Mononuclear cell (primary cell): ENCODE measurements around the gene USF1. TPM values are rescaled to one million over a fixed set of nuclear protein-coding genes. Genes with fewer than 3 reads are reported as not detected.

Experiments used
- H3K27me3 ChIP-seq: 2 replicates; pipeline ENCODE4 v1.6.0; 2011; ENCODE audit warnings: low read length, control low read depth; ENCODE audit not compliant: insufficient read depth
- H3K4me1 ChIP-seq: 2 replicates; pipeline ENCODE4 v1.5.1; 2011; ENCODE audit warnings: mild to moderate bottlenecking, low read length, control low read depth; ENCODE audit not compliant: insufficient read depth
- H3K4me3 ChIP-seq: 2 replicates; pipeline ENCODE4 v1.5.1; 2011; ENCODE audit warnings: mild to moderate bottlenecking, low read length, moderate library complexity
- H3K9me3 ChIP-seq: 2 replicates; pipeline ENCODE4 v1.5.1; 2011; ENCODE audit warnings: low read depth, mild to moderate bottlenecking, control low read depth, low read length
- total RNA-seq: library from RNA; depleted of rRNA; stranded (reverse); fragments of >200 nt; gene quantifications from one replicate; pipeline ENCODE4 v1.2.3, GENCODE V29; 2012

USF1 gene, protein sequence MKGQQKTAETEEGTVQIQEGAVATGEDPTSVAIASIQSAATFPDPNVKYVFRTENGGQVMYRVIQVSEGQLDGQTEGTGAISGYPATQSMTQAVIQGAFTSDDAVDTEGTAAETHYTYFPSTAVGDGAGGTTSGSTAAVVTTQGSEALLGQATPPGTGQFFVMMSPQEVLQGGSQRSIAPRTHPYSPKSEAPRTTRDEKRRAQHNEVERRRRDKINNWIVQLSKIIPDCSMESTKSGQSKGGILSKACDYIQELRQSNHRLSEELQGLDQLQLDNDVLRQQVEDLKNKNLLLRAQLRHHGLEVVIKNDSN
- 86.8 TPM for total RNA-seq

DNA sequence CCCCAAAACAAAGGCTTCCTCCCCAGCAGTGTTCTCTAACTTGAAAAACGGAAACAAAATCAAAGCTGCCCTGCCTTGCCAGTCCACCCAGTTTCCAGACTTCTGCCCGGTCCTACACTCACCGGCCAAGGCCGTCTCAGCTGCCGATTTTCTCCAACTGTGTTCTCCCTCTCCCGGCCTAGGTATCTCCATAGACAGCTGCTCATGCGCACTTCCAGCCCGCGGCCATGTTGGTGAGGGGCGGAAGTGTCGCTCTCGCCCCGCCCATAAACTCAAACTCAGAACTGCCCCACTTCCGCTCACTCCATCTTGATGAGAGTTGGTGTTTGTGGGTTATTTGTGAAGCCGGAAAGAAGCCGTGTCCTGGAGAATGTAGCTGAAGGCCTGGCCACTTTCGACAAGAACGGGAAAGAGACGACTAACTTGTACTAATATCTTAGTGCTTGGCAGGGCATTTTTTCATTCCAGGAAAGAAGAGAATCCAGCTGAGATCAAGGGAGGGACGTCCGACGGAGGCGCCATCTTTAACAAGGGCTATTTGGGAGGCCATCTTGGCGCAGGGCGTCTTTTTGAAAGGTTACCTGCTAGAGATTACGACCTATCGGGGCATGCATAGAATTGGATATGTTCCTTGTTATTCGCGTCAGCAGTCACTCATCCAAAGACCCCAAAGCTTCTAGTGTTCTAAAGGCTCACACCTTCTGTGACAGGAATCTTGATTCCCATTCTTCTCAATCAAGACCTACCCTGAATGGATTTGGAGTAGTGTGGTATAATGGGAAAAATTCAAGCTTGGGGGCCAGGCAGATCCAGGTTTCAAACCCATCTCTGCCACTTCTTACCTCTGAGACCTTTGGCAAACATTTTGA, at the start of gene USF1:
Gene USF1 (minus strand): TSS at position 242 of the 869 bp plus-strand sequence. CDS start 2,702 bp downstream, outside the sequence.
- Histone ChIP-seq H3K4me1 (peaks cover 71% of the 10 kb centered on the region), H3K4me3 (peak within 1 kb of the TSS; percentile 74), H3K27me3 (no peaks in the 10 kb centered on the region), H3K9me3 (no peaks in the 10 kb centered on the region)

DNA sequence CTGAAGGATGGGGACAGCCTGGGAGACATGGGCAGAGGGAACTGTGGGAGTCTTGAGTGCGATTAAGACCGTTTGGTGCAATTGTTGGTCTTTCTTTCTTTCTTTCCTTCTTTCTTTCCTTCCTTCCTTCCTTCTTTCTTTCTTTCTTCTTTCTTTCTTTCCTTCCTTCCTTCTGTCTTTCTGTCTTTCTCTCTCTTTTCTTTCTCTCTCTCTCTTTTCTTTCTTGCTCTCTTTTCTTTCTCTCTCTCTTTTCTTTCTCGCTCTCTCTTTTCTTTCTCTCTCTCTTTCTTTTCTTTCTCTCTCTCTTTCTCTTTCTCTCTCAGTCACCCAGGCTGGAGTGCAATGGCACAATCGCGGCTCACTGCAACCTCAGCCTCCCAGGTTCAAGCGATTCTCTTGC, 49.5 kb upstream of the USF1 start:
- Histone ChIP-seq H3K4me1 (peaks cover 34% of the 10 kb centered on the region), H3K9me3 (no peaks in the 10 kb centered on the region), H3K27me3 (no peaks in the 10 kb centered on the region), H3K4me3 (no peak overlapping the region)

DNA sequence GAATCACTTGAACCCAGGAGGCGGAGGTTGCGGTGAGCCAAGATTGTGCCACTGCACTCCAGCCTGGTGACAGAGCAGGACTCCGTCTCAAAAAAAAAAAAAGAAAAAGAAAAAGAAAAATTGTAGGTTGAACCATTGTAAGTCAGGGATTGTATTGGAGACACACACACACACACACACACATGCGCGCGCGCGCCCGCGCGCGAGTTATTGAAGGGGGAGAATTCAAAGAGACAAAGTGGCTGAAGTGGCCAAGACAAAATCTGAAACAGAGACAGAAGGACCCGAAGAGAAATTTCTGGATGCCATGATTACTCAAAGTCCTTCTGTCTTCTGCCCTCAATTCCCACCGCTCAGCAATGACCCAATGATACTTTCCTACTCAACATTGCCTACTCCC, 48.7 kb upstream of the USF1 start:
- Histone ChIP-seq H3K9me3 (no peaks in the 10 kb centered on the region), H3K4me1 (peaks cover 34% of the 10 kb centered on the region), H3K4me3 (no peak overlapping the region), H3K27me3 (no peaks in the 10 kb centered on the region)

DNA sequence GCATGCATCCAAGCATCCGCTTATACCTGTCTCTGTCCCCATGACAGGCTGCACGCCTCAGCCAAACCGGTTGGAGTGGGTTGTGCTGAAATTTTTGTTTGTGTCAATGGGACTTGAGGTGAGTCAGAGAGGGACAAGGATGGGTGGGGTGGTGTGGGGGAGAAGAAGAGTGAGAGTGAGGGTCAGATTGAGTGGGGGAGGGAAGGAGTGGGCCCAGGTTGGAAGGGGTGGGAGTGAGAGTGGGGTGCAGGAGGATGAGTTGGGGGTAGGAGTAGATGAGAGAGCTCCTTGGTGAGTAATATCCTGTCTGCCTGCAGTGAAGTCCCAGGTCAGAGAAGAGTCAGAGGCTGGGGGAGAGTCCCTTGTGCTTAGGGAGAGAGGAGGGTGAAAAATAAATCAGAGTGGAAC, 46.8 kb upstream of the USF1 start:
- H3K4me3 ChIP-seq, result no peak overlapping the region
- H3K4me1 ChIP-seq, result peaks cover 34% of the 10 kb centered on the region
- no peaks in the 10 kb centered on the region for H3K9me3 ChIP-seq
- no peaks in the 10 kb centered on the region for H3K27me3 ChIP-seq

DNA sequence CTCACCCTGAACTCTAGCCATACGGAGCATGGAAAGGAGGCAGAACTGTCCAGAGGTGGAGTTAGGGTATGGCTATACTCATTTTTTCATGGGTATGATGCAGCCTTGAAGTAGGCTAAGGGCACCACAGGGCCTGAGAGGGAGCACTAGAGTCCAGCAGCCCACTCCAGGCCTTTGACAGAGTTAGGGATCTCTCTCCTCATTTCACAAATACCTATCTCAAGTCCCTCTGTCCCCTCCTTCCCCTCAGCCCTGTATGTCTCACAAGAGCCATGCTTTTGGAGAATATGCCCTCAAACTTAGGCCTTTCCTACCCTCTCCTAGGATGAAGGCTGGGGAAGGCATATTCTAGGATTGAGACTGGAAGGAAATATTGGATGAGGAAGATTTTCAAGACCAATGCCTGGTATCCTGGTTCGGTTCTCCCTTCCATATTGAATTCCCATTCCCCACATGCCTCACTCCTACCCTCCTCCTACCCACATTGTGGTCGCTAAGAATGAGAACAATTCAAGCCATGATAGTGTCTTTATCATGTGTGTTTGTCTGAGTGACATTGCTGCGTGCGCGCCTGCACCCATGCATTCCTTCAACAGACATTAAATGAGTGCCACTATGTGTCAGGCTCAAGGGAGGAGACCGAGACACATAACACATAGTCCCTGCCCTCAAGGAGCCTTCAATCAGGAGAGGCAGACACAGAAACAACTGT, 46.2 kb upstream of the USF1 start:
- no peaks in the 10 kb centered on the region for H3K9me3 ChIP-seq

DNA sequence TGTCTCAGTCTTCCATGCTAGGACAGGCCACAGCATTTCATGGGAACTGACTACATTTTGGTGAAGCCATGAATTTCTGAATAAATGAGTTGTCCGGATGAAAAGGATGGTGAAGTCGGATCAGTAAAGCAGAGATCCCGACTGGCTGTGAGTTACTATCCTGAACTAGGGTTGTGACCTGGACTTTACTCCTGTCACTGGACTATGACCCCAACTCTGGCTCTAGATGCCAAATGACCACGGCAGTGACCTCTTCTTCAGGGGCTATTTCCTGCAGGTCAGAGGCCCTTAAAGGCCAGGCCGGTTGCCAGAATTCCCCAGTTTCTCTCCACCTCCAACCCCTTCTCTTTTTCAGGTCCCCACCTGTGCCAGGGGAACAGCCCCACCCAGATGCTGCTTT, 45.3 kb upstream of the USF1 start:
- Histone ChIP-seq H3K4me1 (peaks cover 18% of the 10 kb centered on the region), H3K4me3 (no peak overlapping the region), H3K27me3 (no peaks in the 10 kb centered on the region), H3K9me3 (no peaks in the 10 kb centered on the region)

More for the DNA sequence above, 46.2 kb upstream of the USF1 start:
- no peaks in the 10 kb centered on the region for H3K27me3 ChIP-seq
- peaks cover 27% of the 10 kb centered on the region for H3K4me1 ChIP-seq
- no peak overlapping the region for H3K4me3 ChIP-seq

DNA sequence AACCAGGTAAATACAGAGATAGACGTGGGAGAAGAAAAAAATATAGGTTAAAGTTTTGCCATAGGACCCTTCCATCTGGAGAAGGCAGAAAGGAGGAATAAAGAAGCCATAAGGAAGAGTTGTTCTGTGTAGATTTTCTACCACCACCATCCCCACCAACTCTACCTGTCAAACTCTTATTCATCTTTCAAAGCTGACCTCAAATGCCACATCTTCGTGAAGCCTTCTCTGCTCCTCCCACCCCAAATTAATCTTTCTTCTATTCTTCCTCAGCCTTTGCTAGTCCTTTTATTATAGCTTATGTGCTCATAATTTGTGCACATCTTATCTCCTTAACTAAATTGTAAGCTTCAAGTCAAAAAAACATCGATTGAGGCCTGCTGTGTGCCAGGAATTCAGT, 44.8 kb upstream of the USF1 start:
- H3K4me3 ChIP-seq, result no peak overlapping the region
- H3K27me3 ChIP-seq, result no peaks in the 10 kb centered on the region
- H3K4me1 ChIP-seq, result peaks cover 14% of the 10 kb centered on the region
- no peaks in the 10 kb centered on the region for H3K9me3 ChIP-seq

DNA sequence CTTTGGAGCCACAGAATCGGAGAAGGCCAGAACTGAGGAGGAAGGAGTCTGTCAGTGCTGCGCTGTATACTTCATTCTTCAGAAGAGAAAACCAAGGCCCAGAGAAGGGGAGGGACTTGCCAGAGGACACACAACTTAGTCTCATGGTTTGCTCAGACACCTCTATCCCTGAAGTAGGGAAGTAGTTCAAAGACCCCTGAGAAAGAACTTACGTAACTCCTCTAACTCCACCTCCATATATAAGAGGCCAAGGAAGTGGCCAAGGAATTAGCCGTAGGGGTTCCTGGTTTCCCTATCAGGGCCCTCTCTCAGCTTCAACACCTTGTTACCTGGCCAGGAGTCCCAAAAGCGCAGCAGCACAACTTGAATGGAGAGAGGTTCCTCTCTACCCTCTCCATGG, 44.2 kb upstream of the USF1 start:
- no peaks in the 10 kb centered on the region for H3K9me3 ChIP-seq
- H3K27me3 ChIP-seq, result no peaks in the 10 kb centered on the region
- no peak overlapping the region for H3K4me3 ChIP-seq
- H3K4me1 ChIP-seq, result peaks cover 13% of the 10 kb centered on the region

DNA sequence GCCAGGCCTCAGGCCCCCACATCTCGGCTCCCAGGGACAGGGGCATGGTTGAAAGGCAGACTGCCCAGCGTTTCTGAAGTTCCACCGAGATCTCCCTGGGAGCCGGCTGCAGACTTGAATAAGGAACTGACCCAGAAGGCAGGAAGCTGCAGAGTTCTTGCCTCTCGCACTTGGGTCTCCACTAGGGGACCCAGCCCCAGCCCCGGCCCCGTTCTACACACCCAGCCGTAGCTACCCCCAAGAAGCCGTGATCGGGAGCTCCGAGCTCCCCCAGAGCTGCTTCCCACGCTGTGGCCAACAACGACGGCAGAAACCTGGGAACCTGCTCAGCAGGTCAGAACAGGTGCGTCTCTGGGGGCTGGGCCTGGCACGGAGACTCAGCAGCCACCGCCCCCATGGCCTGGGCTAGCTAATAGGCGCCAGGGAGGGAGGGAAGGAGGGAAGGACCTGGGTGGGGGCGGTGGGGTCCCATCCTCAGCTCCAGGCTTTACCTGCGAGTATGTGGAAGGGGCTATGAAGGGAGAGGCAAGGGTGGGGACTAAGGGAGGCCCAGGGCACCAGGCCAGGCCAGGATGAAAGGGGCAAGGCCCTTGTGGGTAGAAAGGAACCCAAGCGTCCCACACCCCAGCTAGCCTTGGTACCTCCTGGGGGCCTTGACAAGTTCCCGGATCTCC, 43.6 kb upstream of the USF1 start, which contains the start of gene NECTIN4:
Gene NECTIN4 (minus strand): TSS at position 308 of the 674 bp plus-strand sequence. CDS start 262 bp downstream, at position 46.
- Histone ChIP-seq H3K4me1 (peaks cover 15% of the 10 kb centered on the region), H3K27me3 (no peaks in the 10 kb centered on the region), H3K4me3 (no peak within 1 kb of the TSS), H3K9me3 (no peaks in the 10 kb centered on the region)

DNA sequence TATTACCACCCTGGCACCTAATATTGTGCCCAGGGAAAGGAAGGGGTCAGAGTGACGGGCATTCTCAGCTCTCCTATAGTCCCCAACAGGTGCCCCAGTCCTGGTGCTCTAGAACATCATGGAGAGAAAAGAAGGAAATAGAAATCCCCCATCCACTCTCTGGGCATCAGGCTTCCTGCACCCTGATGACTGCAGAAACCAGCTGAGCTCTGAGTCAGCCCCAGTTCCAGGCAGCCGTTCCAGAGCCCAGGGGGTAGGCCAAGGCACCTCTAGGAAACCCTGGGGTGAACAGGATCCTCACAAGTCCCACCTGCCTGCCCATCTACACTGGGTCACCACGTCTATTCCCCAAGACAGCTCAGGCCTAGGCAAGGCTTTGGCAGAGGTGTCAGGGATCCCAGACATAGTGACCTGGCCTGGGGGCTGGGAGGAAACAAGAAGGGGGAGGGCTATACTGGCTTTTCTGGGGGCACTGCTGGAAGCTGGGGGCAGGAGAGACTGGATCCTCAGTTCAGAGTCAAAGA, 42.9 kb upstream of the USF1 start:
- Histone ChIP-seq H3K4me1 (peaks cover 22% of the 10 kb centered on the region), H3K4me3 (no peak overlapping the region), H3K27me3 (no peaks in the 10 kb centered on the region), H3K9me3 (no peaks in the 10 kb centered on the region)

DNA sequence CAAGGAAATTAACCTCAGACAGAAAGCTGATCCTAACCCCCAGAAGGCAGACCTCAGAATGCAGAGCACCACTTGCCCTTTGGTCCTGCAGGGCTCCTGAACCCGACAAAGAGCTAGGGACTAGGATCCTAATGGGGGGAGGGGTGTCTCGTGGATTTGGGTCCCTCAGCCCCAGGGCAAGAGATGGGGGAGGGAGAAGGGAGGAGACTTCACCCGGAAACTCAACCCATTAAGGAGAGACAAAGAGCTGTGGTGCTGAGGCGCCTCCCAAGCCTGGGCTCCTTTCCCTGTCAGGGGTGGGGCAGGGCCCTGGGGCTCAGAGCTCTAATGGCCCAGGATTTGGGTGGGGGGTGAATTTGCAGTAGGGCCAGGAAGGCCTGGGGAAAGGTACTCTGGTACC, 40.7 kb upstream of the USF1 start:
- H3K4me3 ChIP-seq, result no peak overlapping the region
- H3K4me1 ChIP-seq, result peaks cover 38% of the 10 kb centered on the region
- H3K27me3 ChIP-seq, result no peaks in the 10 kb centered on the region
- H3K9me3 ChIP-seq, result no peaks in the 10 kb centered on the region

DNA sequence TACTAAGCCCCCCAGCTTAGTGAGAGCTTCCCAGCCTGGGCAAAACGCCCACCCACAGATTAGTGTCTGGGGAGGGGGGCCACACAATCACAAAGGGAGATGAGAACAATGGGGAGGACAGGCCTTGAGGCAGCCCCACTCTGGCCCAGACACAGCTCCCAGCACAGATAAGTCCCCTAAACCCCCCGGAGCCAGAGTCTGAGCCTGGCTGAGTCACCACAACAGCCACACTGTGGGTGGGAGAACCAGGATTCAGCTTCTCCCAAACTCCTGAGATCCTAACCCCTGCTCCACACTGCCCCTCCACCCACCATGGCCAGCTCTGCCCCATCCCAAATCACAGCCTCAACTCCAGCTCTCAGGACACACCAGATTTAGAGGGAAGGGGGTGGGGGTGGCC, 39.4 kb upstream of the USF1 start:
- Histone ChIP-seq H3K9me3 (no peaks in the 10 kb centered on the region), H3K4me1 (peaks cover 50% of the 10 kb centered on the region), H3K27me3 (no peaks in the 10 kb centered on the region), H3K4me3 (no peak overlapping the region)

DNA sequence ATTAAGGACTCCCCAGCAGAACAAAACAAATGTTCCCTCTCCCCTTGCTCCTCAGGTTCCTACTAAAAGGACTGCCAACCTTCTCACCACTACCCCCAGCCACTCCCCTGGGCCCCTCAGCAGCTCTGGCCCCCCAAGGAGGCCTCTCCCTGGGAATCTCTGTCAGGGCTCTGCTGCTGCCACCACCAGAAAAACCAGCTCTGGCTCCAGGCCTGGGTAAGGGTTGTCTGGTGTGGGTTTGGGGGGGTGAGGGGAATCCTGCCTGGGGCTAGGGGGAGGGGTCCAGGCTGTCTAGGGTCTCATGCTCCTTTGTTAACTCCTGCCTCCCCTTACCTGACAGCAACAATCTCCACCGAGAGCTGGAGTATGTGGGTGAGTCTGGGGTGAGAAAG, 38.8 kb upstream of the USF1 start:
- Histone ChIP-seq H3K4me3 (no peak overlapping the region), H3K9me3 (no peaks in the 10 kb centered on the region), H3K4me1 (peaks cover 53% of the 10 kb centered on the region), H3K27me3 (no peaks in the 10 kb centered on the region)

DNA sequence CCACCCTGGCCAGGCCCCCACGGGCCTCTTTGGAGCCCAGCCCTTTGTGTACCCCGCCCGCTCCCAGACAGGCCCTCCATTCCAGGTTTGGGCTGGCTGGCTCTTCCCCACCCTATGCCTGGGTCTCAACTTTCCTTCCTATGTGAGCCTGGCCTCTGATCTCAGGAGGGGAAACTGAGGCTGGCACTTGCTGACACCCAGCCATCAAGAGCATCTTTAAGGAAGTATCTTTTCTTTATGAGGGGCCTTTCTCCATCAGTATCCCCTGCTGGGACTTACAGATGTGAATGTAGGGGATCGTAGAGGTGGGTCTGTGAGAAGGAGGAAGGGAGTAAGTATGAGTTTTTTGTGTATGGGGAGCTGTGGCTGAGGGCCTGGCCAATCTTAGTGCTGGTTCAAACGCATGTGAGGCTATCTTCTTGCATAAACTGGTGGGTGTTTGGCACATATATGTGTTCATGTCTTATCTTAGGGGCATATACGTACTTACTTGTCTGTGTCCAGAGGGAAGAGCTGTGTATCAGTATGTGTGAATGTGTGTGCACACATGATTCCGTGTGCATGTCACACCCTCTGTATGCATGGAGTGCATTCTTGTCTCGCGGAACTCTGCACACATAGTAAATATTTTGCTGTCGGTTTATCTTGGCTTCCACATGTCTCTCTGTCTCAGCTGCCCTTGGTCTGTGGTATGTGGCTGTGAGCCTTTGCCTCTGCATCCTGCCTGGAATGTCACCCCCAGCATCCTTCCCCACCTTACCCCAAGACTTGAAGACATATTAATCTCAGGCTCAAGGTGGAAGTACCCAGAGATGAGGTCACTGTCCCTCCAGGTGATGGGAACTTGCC, 38.2 kb upstream of the USF1 start:
- Histone ChIP-seq H3K9me3 (no peaks in the 10 kb centered on the region), H3K27me3 (no peaks in the 10 kb centered on the region), H3K4me3 (no peak overlapping the region), H3K4me1 (peaks cover 50% of the 10 kb centered on the region)
